Keratinocyte (primary cell): ENCODE data around the gene CPSF3.

Experiments
- CTCF ChIP-seq, 3 experiments: IDR thresholded peaks in 1 of 3; conservative IDR thresholded peaks in 1 of 3; optimal IDR thresholded peaks in 1 of 3; 2 replicates in 2 of 3; 3 replicates in 1 of 3; pipeline versions ENCODE3 to v1.5.1; 2011; ENCODE audit warnings: low read length in 3 of 3, mild to moderate bottlenecking in 3 of 3, moderate library complexity in 2 of 3, control low read depth in 1 of 3, inconsistent platforms in 1 of 3; ENCODE audit not compliant: insufficient read depth in 2 of 3; ENCODE audit errors: extremely low read depth in 1 of 3
- EZH2 ChIP-seq: IDR thresholded peaks from one replicate; pipeline ENCODE4 v1.6.1; 2012; ENCODE audit warnings: inconsistent platforms, mild to moderate bottlenecking, low read length, moderate library complexity

GRCh38 chr2:9405636-9406035, 17.8 kb upstream of the CPSF3 start:
- TF ChIP-seq EZH2 (no peak), CTCF (optimal IDR thresholded peaks at IDR 0.05 in 1 of 3, IDR thresholded peaks at IDR 0.05 in 1 of 3, conservative IDR thresholded peaks at IDR 0.05 in 1 of 3; ENCODE audit: extremely low read depth in 1 of 3, insufficient read depth in 2 of 3, low read length in 3 of 3) (no peak)
